HEK293T (cell line): ENCODE measurements around the gene SNX4.

Experiments
- ARNT ChIP-seq: fragments of 450-650 bp; IDR thresholded peaks from 2 replicates; pipeline ENCODE4 v1.6.1; 2017; ENCODE audit warnings: mild to moderate bottlenecking
- BHLHE40 ChIP-seq: fragments of 450-650 bp; IDR thresholded peaks from 2 replicates; pipeline ENCODE4 v1.6.1; 2016; ENCODE audit warnings: mild to moderate bottlenecking, moderate library complexity, borderline replicate concordance
- FOXK2 ChIP-seq: fragments of 450-650 bp; IDR thresholded peaks from 2 replicates; pipeline ENCODE4 v1.6.1; 2016; ENCODE audit warnings: mild to moderate bottlenecking
- NFRKB ChIP-seq: fragments of 450-650 bp; IDR thresholded peaks from 2 replicates; pipeline ENCODE4 v1.6.1; 2016; ENCODE audit warnings: mild to moderate bottlenecking, moderate library complexity

DNA sequence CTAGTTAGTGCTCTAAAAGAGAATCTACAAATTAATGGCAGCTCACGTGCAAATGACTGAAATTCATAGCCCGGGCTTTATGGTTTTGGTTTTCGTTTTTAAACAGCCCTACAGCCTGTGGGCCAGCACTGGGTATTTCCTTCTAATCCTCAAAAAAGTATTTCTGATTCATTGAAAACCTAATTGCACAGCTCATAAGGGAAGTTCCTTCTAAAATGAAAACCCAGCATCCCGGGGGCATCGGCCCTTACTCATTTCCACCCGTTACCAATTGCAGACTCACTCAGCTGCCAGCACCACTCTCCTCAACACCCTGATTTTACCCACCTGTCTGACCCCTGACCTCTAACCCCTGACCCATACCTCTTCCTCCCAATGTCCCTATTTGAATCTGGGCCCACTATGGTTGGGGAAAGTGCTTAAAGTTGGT is 85.4 kb downstream of the SNX4 start:
- TF ChIP-seq BHLHE40 (no peak), NFRKB (no peak), ARNT (no peak), FOXK2 (no peak)
